Endothelial cell of umbilical vein (primary cell): ENCODE measurements around the gene OR51G1.

Experiments
- EZH2 ChIP-seq: IDR thresholded peaks from 2 replicates; pipeline ENCODE4 v1.6.1; 2012; ENCODE audit warnings: borderline replicate concordance, low read depth, mild to moderate bottlenecking, moderate library complexity, low read length, inconsistent platforms; ENCODE audit not compliant: severe bottlenecking
- JUN ChIP-seq: IDR thresholded peaks from 2 replicates; pipeline ENCODE4 v1.6.1; 2011; ENCODE audit warnings: borderline replicate concordance, low read depth; ENCODE audit not compliant: insufficient read length, insufficient read depth
- POLR2AphosphoS5 ChIP-seq: IDR thresholded peaks from 2 replicates; pipeline ENCODE4 v1.6.1; 2012; ENCODE audit warnings: low read depth, mild to moderate bottlenecking, control low read depth, low read length, moderate library complexity; ENCODE audit not compliant: insufficient read depth
- TF ChIP-seq, protein P1 (sequence below), 2 donors: IDR thresholded peaks; 1 replicate in 1 of 2; 2 replicates in 1 of 2; pipeline ENCODE4 v1.5.1; 2011; ENCODE audit warnings: low read length in 2 of 2, mild to moderate bottlenecking in 2 of 2, moderate library complexity in 2 of 2, control low read depth in 1 of 2, inconsistent platforms in 1 of 2, low read depth in 1 of 2; ENCODE audit not compliant: insufficient read depth in 1 of 2; ENCODE audit errors: extremely low read depth in 1 of 2
- TF ChIP-seq, protein P2 (sequence below): IDR thresholded peaks from 2 replicates; pipeline ENCODE4 v1.6.1; 2011; ENCODE audit not compliant: insufficient read depth, insufficient read length

DNA sequence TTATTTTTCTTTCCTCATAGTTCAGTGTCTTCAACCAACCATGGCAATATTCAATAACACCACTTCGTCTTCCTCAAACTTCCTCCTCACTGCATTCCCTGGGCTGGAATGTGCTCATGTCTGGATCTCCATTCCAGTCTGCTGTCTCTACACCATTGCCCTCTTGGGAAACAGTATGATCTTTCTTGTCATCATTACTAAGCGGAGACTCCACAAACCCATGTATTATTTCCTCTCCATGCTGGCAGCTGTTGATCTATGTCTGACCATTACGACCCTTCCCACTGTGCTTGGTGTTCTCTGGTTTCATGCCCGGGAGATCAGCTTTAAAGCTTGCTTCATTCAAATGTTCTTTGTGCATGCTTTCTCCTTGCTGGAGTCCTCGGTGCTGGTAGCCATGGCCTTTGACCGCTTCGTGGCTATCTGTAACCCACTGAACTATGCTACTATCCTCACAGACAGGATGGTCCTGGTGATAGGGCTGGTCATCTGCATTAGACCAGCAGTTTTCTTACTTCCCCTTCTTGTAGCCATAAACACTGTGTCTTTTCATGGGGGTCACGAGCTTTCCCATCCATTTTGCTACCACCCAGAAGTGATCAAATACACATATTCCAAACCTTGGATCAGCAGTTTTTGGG lies 42.2 kb downstream of the OR51G1 start, which contains the start of gene OR51T1:
- TF ChIP-seq JUN (no peak), EZH2 (no peak), POLR2AphosphoS5 (no peak)
- TF ChIP-seq, protein P1, sequence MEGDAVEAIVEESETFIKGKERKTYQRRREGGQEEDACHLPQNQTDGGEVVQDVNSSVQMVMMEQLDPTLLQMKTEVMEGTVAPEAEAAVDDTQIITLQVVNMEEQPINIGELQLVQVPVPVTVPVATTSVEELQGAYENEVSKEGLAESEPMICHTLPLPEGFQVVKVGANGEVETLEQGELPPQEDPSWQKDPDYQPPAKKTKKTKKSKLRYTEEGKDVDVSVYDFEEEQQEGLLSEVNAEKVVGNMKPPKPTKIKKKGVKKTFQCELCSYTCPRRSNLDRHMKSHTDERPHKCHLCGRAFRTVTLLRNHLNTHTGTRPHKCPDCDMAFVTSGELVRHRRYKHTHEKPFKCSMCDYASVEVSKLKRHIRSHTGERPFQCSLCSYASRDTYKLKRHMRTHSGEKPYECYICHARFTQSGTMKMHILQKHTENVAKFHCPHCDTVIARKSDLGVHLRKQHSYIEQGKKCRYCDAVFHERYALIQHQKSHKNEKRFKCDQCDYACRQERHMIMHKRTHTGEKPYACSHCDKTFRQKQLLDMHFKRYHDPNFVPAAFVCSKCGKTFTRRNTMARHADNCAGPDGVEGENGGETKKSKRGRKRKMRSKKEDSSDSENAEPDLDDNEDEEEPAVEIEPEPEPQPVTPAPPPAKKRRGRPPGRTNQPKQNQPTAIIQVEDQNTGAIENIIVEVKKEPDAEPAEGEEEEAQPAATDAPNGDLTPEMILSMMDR (IDR thresholded peaks at IDR 0.05; ENCODE audit: extremely low read depth in 1 of 2, insufficient read depth in 1 of 2, low read depth in 1 of 2, low read length in 2 of 2) = no peak
- TF ChIP-seq, protein P2, sequence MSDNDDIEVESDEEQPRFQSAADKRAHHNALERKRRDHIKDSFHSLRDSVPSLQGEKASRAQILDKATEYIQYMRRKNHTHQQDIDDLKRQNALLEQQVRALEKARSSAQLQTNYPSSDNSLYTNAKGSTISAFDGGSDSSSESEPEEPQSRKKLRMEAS = no peak
